UCSD-AML1 (cell line): ENCODE results near the gene LIMS3.
"Not testable (repeated sequence)": the region's sequence is repeated elsewhere in the genome, so short reads cannot be mapped to it uniquely, and the experiment has no call there.

Experiments used
- DNase-seq: peaks from one replicate; lab custom pipeline; 2025; ENCODE audit not compliant: unreplicated experiment; lab: John Stamatoyannopoulos, UW

LIMS3 gene

DNA sequence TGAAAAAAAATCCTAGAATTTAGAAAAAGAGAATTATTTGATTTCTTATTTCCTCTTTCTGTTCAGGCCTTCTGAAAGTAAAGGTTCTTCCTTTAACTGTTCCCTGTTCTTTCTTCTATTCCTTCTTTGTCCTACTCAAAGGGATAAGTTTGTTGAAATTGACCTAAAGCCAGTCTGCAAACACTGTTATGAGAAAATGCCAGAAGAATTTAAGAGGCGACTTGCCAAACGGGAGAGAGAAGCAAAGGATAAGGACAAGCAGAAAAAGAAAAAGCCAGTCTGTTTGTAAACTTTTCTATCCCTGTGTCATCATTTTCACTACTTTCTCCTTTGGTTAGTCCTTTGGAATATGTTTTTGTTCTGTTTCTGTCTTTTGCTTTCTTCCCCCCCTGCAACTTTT is 26.0 kb downstream of the LIMS3 start:
- DNase-seq = not testable (repeated sequence)

- DNase-seq = not testable (repeated sequence)
Measured at GRCh38 chr2:109927803-109928202, 29.3 kb downstream of the LIMS3 start.

GRCh38 chr2:109929222-109929621 is 30.7 kb downstream of the LIMS3 start:
- DNase-seq = not testable (repeated sequence)

GRCh38 chr2:109936534-109936933 is 38.0 kb downstream of the LIMS3 start:
- not testable (repeated sequence) for DNase-seq

DNA sequence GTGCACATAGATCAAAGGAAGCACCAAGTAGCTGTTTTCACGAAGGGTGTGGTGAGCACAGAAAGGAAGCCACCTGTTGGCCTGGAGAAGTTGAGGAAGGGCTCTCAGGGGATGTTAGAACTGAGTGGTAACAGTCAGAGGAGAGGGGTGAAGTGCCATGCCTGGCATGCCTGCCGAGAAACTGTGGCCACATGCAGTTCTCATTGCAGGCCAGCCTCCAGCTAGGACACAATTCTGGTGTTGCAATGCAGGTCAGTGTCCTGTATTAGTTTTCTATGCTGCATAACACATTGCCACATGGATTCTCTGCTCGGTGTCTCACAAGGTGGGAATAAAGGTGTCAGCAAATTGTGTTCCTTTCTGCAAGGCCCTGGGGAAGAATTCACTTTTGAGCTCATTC is 46.9 kb downstream of the LIMS3 start:
- DNase-seq = not testable (repeated sequence)

- DNase-seq = not testable (repeated sequence)
Measured at GRCh38 chr2:109947262-109947958, 48.9 kb downstream of the LIMS3 start.

- DNase-seq = not testable (repeated sequence)
Measured at GRCh38 chr2:109947959-109948520, 49.6 kb downstream of the LIMS3 start.

DNA sequence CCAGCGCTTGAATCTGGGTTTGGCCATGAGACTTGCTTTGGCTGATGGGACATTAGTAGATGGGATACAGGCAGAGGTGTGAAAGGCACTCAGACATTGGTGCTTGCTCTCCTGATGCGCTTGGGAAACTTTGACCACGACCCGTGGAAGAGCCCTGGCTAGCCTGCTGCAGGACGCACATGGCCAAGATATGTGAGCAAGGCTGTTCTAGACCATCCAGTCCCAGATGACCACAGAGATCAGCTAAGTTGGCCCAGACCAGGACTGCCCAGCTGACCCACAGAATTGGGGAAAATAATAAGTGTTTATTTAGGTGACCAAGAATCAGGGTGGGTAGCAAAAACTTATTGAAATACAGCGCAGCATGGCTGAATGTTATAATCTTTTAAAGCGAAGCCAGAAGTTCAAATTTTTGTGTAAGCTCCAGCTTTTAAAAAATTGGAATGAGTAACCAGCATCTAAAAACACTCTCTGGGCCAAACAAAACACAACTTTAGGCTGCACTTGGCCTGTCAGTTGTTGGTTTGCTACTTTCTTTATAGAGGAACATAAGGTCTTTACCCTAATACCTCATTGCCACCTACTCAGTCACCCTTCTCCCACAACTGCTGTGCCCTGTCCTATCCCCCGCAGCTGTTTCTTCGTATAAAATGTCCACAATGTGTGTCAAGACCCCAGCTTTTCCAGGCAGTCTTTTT is 51.8 kb downstream of the LIMS3 start:
- DNase-seq = not testable (repeated sequence)

GRCh38 chr2:109963942-109964341 is 65.5 kb downstream of the LIMS3 start:
- DNase-seq = not testable (repeated sequence)

GRCh38 chr2:109965482-109965881 is 67.0 kb downstream of the LIMS3 start:
- DNase-seq = not testable (repeated sequence)

DNA sequence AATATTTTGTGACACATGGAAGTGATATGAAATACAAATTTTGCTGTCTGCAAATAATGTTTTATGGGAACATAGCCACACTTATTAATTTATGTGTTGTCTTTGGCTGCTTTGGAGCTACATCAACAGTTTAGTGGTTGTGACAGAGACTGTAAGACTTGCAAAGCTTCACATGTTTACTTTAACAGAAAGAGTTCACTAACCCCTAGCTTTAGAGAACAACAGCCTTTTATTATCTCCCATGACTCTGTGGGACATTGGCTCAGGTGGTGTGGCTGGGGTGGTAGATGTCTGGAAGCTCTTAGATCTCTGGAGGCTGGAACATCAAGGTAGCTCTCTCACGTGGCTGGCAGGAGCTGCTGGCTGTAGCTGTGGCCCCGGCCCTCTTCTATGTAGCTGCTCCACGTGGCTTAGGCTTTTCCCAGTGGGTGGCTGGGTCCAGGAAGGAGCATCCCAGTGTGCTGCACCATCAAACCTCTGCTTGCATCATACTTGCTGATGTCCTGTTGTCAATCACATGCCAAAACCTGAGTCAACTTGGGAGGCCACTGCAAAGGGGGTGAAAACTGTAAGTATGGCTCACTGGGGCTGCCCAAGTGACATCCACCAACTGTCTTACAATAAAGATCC is 67.7 kb downstream of the LIMS3 start:
- not testable (repeated sequence) for DNase-seq

GRCh38 chr2:109966858-109967257 is 68.4 kb downstream of the LIMS3 start:
- not testable (repeated sequence) for DNase-seq

DNA sequence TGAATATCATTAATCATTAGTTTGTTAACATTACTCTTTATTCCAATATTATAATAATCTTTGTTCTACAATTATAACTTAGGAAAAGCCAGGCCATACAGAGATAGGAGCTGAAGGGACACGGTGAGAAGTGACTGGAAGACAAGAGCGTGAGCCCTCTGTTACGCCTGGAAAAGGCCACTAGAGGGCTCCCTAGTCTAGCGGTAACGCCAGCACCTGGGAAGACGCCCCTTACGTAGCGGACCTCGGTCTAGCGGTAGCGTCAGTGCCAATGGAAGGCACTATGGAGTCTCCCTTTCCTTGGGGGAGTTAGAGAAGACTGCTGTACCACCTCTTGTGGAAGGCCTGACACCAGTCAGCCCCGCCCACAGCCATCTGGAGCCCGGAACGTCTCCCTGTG is 71.4 kb downstream of the LIMS3 start:
- not testable (repeated sequence) for DNase-seq

DNA sequence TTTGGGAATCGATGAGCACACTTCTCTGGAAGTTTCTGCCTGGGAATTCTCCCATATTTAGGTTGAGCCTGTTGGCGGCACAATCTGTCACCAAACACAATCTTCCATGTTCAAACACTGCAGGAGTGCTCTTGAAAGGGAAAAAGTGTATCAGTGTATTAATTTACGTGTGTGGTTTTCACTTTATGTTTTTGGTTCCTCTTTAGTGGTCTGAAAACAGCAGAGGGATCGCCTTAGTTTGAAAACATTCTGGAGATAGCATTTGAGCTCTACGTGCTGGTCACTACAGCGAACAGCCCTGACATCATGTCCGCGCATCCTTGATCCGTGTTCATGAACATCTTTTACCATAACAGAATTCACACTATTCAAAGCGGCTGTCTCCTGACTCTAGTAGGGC is 73.2 kb downstream of the LIMS3 start:
- not testable (repeated sequence) for DNase-seq
